HG02588 (cell line): ENCODE results near the gene NDC1.
"Not testable (repeated sequence)": the region's sequence is repeated elsewhere in the genome, so short reads cannot be mapped to it uniquely, and the experiment has no call there.

Experiments used
- ATAC-seq: cut with Tn5 transposase; IDR thresholded peaks from one replicate; pipeline ENCODE4 v1.9.1; 2021; ENCODE audit warnings: mild to moderate bottlenecking, moderate library complexity; ENCODE audit not compliant: unreplicated experiment

Gene NDC1

DNA sequence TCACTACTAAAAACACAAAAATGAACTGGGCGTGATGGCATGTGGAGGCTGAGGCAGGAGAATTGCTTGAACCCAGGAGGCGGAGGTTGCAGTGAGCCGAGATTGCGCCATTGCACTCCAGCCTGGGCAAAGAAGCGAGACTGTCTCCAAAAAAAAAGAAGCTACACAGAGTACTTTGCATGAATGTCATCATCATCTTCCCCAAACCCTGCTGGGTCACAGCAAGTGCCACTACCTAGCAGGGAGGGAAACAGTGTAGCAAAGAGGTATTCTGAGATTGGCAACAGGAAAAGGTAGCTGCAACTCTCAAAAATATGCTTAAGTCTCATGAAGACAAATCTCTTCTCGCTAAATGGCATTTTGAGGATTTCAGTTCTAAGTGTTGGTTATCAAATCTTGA is 12.8 kb downstream of the NDC1 start:
- ATAC-seq, result no peak

DNA sequence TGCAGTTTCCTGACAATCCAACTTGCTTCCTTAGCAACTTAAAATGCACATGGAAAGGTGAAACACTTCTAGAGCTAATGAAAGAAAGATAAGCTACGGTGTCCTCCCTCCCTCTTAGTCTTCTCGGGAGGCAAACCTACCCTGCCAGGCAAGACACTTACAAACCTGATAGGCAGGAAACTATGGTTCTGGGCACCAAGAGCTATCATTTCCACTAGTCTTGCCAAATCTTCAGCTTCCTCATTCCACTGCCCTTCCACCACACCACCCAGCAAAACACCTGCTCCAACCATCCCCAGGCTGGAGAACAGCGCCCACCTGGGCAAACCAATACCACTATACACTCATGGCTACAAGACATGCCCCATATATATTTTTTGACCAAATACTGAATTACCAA is 15.2 kb downstream of the NDC1 start:
- no peak for ATAC-seq

DNA sequence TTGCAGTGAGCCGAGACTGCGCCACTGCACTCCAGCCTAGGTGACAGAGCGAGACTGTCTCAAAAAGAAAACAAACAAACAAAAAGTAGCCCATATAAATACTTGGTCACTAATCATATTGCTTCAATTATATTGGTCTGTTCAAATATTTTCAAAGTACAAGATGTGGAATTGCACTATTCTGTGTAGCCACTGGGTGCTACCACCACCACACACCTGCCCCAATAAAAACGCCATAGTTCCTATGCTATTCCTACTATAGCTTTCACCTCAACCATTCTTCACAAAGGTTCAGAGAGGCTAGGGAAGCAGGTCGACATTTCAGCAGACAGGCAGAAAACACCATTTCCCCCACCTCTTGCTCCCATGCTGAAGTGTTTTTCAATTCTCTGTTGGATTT is 16.7 kb downstream of the NDC1 start:
- ATAC-seq, result no peak

DNA sequence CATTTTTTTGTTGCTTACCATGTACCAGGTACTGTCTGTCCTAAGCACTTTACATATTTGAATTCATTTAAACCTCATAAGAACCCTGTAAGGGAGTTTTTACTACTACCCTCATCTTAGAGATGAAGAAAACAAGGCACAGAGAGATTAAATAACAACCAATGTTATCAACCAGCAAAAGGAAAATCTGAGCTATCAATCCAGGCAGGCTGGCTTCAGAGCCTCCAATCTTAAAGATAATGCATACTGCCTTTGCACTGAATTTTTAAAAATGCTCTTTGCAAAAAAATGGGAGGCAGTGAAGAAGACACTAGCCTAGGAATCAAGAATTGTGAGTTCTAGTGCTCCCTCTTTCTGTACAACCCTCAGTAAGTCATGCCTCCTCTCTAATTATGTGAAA is 18.7 kb downstream of the NDC1 start:
- no peak for ATAC-seq

- not testable (repeated sequence) for ATAC-seq
Measured at GRCh38 chr1:53816584-53816983, 21.5 kb downstream of the NDC1 start.

DNA sequence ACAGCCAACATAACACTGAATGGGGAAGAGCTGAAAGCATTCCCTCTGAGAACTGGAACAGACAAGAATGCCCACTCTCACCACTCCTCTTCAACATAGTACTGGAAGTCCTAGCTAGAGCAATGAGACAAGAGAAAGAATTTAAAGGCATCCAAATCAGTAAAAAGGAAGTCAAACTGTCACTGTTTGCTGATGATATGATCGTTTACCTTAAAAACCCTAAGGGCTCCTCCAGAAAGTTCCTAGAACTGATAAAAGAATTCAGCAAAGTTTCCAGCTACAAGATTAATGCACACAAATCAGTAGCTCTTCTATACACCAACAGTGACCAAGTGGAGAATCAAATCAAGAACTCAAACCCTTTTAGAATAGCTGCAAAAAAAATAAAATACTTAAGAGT is 22.6 kb downstream of the NDC1 start:
- ATAC-seq, result not testable (repeated sequence)

- ATAC-seq, result no peak
Measured at GRCh38 chr1:53811414-53811851, 26.7 kb downstream of the NDC1 start.

GRCh38 chr1:53810497-53810896 is 27.6 kb downstream of the NDC1 start:
- ATAC-seq, result no peak

DNA sequence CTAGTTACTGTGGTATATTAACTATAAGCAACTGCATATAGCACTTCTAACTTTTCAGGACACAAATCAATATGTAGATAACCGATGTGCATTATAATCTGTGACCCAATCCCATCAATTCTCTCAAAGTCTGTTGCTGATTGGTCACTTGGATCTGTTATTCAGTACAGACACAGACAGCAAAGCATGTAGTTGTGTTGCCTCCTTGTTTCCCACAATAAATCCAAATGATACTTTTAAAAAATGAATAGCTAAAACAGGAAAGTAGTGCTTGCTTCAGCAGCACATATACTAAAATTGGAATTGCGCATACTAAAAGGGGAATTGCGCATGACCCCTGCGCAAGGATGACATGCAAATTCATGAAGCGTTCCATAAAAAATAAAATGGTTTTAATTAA is 28.1 kb downstream of the NDC1 start:
- no peak for ATAC-seq

DNA sequence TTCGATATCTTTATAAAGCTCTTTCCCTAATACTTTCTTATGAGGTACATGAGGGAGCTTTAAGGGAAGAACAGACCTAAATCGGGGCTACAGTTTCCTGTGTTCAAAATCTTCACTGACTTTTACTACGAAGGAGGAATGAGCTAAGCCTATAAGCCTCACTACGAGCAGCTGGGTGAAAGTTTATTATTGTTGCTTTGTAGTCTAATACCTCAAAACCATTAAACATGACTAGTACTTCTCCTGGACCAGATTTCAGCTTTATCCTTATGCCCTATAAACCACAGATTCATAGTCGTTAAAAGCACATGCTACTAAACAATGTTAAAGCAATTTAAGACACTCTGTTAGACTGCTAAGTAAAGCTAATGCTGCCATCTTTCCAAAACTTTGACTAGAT is 30.2 kb downstream of the NDC1 start:
- ATAC-seq, result no peak

- no peak for ATAC-seq
Measured at GRCh38 chr1:53804791-53805505, 33.1 kb downstream of the NDC1 start.

- no peak for ATAC-seq
Measured at GRCh38 chr1:53804181-53804580, 33.9 kb downstream of the NDC1 start.

GRCh38 chr1:53800621-53801020 is 37.5 kb downstream of the NDC1 start:
- ATAC-seq, result no peak

GRCh38 chr1:53799141-53799540 is 39.0 kb downstream of the NDC1 start:
- ATAC-seq, result no peak

DNA sequence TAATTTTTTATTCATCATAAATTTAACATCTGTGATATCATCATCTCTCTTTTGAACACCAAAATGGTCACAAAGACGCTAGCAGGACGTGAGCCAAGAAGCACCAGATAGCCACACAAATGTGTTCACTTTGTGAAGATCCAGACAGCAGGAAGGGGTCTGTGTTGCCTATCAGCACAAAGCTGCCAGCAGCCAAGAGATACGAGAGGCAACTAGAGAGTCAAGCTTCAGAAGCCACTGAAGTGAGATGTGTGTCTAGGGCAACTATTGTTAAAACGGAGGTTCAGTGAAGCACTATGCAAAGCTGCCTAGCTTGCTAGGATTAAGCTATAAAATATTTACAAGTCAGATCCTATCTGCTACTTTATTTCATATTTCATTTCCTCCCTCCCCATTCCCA is 45.3 kb downstream of the NDC1 start:
- no peak for ATAC-seq

- ATAC-seq, result no peak
Measured at GRCh38 chr1:53787655-53788054, 50.4 kb downstream of the NDC1 start.

GRCh38 chr1:53783056-53783455 is 55.0 kb downstream of the NDC1 start:
- ATAC-seq, result no peak

DNA sequence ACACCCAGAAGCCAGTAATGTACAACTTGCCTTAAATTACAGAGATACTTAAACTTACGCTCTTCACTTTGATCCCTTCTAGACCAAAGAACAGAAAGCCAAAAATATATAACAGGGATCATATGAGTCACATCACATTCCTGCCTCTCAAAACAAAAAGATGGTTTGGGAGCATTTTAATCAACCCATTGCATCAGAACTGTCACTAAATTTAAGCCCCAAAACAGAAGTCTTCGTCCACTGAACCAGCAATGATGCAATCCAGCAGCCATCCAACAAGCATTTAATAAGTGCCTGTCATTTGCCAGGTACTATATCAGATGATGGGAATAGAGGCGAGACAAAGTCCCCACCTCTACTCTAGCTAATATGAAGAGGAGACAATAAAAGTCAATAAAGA is 56.4 kb downstream of the NDC1 start:
- ATAC-seq, result no peak

DNA sequence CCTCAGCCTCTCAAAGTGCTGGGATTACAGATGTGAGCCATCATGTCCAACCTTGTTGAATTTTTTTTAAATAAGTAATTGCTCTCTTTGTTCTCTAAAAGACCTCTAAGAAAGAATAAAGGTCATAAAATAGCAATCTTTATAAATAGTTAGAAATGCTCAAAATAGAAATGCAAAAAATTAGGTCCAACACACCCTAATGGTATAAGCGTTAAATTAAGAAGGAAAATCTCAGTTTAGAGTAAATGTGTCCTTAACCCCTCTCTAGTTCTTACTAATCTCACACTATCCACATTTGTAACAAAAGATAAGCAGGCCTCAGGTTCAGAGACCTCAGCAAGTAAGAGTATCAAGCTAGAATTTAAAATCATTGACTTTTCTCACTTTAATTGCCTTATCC is 60.8 kb downstream of the NDC1 start:
- ATAC-seq, result no peak

DNA sequence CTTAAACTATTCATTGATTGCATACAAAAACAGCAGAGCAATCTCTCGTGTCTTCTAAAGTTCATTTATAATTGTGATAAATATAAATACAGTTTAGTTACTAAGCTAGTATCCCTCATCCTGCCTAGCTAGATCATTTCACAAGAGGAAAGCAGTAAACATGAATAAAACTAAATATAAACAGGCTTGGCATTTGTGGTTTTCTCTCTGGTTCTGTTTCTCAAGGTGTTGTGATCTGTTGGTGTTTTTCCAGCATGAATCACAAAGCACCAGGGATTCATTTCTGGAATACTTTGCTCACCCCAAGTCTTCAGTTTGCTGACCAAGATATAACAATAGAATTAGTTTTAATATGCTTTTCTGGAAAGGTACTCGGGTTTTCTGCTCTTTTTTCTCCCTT is 66.4 kb downstream of the NDC1 start:
- no peak for ATAC-seq

- ATAC-seq, result no peak
Measured at GRCh38 chr1:53769780-53770179, 68.3 kb downstream of the NDC1 start.

- no peak for ATAC-seq
Measured at GRCh38 chr1:53769184-53769583, 68.9 kb downstream of the NDC1 start.

- ATAC-seq, result no peak
Measured at GRCh38 chr1:53766831-53767405, 71.2 kb downstream of the NDC1 start.
